Right lung (tissue), 10 donors: Measurements from ENCODE around the gene GTF2F1. TPM values are rescaled to one million over a fixed set of nuclear protein-coding genes. Genes with fewer than 3 reads are reported as not detected.
"Not testable (repeated sequence)": the region's sequence is repeated elsewhere in the genome, so short reads cannot be mapped to it uniquely, and the experiment has no call there.

Experiments
- DNase-seq, 2 donors: peaks; one replicate each; pipeline ENCODE4 v3.0.0-alpha.2; 2013
- long read RNA-seq, 8 donors: transcript quantifications; one replicate each; lab custom pipeline, GENCODE V29; 2026
- polyA plus RNA-seq, 5 donors: library from polyadenylated mRNA; unstranded; fragments of 120-200 nt; gene quantifications; one replicate each; pipeline versions ENCODE4 v1.2.1 to v1.2.3, GENCODE V29; 2013; ENCODE audit warnings: inconsistent platforms in 1 of 5, low replicate concordance in 1 of 5; ENCODE audit not compliant: insufficient read length in 5 of 5, insufficient read depth in 1 of 5

GTF2F1 gene
- 10 to 100 TPM; 62.7 to 90.2 (median 74.5) TPM for polyA plus RNA-seq
- long read RNA-seq, donor 1, partial matches to known transcripts = 46 of 47 reads
- long read RNA-seq, donor 1, other reads (novel, unspliced or antisense) = 0 of 47 reads
- long read RNA-seq, donor 2, transcript GTF2F1-201 (13 exons, 2,731 nt) = major isoform, 8 of 8 reads
- long read RNA-seq, donor 2, partial matches to known transcripts = 0 of 8 reads
- long read RNA-seq, donor 2, other reads (novel, unspliced or antisense) = 0 of 8 reads
- long read RNA-seq, donor 3, transcript GTF2F1-201 (13 exons, 2,731 nt) = major isoform, 6 of 33 reads
- long read RNA-seq, donor 3, partial matches to known transcripts = 27 of 33 reads
- long read RNA-seq, donor 3, other reads (novel, unspliced or antisense) = 0 of 33 reads
- long read RNA-seq, donor 4, partial matches to known transcripts = 11 of 13 reads
- long read RNA-seq, donor 4, other reads (novel, unspliced or antisense) = 0 of 13 reads
- long read RNA-seq, donor 5, partial matches to known transcripts = 31 of 35 reads
- long read RNA-seq, donor 5, other reads (novel, unspliced or antisense) = 0 of 35 reads
- long read RNA-seq, donor 6, transcript GTF2F1-201 (13 exons, 2,731 nt) = major isoform, 10 of 40 reads
- long read RNA-seq, donor 6, partial matches to known transcripts = 30 of 40 reads
- long read RNA-seq, donor 6, other reads (novel, unspliced or antisense) = 0 of 40 reads
- long read RNA-seq, donor 7, transcript GTF2F1-201 (13 exons, 2,731 nt) = major isoform, 8 of 13 reads
- long read RNA-seq, donor 7, partial matches to known transcripts = 5 of 13 reads
- long read RNA-seq, donor 7, other reads (novel, unspliced or antisense) = 0 of 13 reads
- long read RNA-seq, donor 8, partial matches to known transcripts = 5 of 8 reads
- long read RNA-seq, donor 8, other reads (novel, unspliced or antisense) = 0 of 8 reads

- peak; percentile 99 for DNase-seq
Observed at GRCh38 chr19:6393074-6393982, at the start of gene GTF2F1. Gene GTF2F1 (minus strand): TSS chr19:6393164. CDS start chr19:6392995, 169 bp downstream.

- no peak for DNase-seq
Observed at GRCh38 chr19:6442087-6442688, 49.2 kb upstream of the GTF2F1 start.

- no peak for DNase-seq
Observed at GRCh38 chr19:6440905-6441304, 47.9 kb upstream of the GTF2F1 start.

- no peak for DNase-seq
Observed at GRCh38 chr19:6439743-6440142, 46.8 kb upstream of the GTF2F1 start.

- DNase-seq = no peak
Observed at GRCh38 chr19:6433663-6434062, 40.7 kb upstream of the GTF2F1 start, which contains the start of gene SLC25A41. Gene SLC25A41 (minus strand): TSS chr19:6433763. CDS start chr19:6433693, 70 bp downstream.

GRCh38 chr19:6433165-6433564 is 40.2 kb upstream of the GTF2F1 start:
- no peak for DNase-seq

- DNase-seq = no peak
Observed at GRCh38 chr19:6431891-6432290, 38.9 kb upstream of the GTF2F1 start.

GRCh38 chr19:6429419-6430221 is 36.7 kb upstream of the GTF2F1 start:
- no peak for DNase-seq

GRCh38 chr19:6428692-6429418 is 35.9 kb upstream of the GTF2F1 start:
- DNase-seq = not testable (repeated sequence)

- DNase-seq = no peak
Observed at GRCh38 chr19:6427131-6427530, 34.2 kb upstream of the GTF2F1 start.

GRCh38 chr19:6425732-6426620 is 33.0 kb upstream of the GTF2F1 start:
- DNase-seq = no peak

- peak; percentile 100 for DNase-seq
Observed at GRCh38 chr19:6424939-6425731, 32.2 kb upstream of the GTF2F1 start.

- no peak for DNase-seq
Observed at GRCh38 chr19:6424195-6424938, 31.4 kb upstream of the GTF2F1 start, which contains the start of gene KHSRP. Gene KHSRP (minus strand): TSS chr19:6424811. CDS start chr19:6424701, 110 bp downstream.

- peak in 1 of 2 donors; percentile 31 for DNase-seq
Observed at GRCh38 chr19:6423499-6424194, 30.7 kb upstream of the GTF2F1 start.
